DND-41 (cell line): ENCODE results near the gene LILRB2.
A peak's percentile ranks its signal among the peaks of the same experiment; 100 is the strongest.

Experiments
- ATAC-seq: fragments of 200-7000 bp; cut with Tn5 transposase; 3 replicates; pipeline ENCODE4 v1.9.1; 2021; ENCODE audit warnings: low read depth; ENCODE audit not compliant: insufficient read depth
- DNase-seq: peaks from one replicate; pipeline ENCODE4 v3.0.0-alpha.2; 2020
- H2AFZ ChIP-seq: 2 replicates; pipeline ENCODE4 v1.6.0; 2012; ENCODE audit warnings: low read depth, low read length
- H3K27ac ChIP-seq: 2 replicates; pipeline ENCODE4 v1.5.1; 2012; ENCODE audit warnings: low read length, inconsistent platforms
- H3K27me3 ChIP-seq: fragments of 200-600 bp; sonication (generic); 2 replicates; pipeline ENCODE4 v1.6.0; 2012; ENCODE audit warnings: low read length, mild to moderate bottlenecking, inconsistent platforms; ENCODE audit not compliant: insufficient read depth, poor library complexity
- H3K36me3 ChIP-seq: 2 replicates; pipeline ENCODE4 v1.5.1; 2012; ENCODE audit warnings: low read length, inconsistent platforms; ENCODE audit not compliant: insufficient read depth
- H3K4me1 ChIP-seq: 2 replicates; pipeline ENCODE4 v1.5.1; 2012; ENCODE audit warnings: mild to moderate bottlenecking, low read length; ENCODE audit not compliant: insufficient read depth
- H3K4me2 ChIP-seq: 2 replicates; pipeline ENCODE4 v1.6.0; 2012; ENCODE audit warnings: mild to moderate bottlenecking, moderate library complexity, low read length, inconsistent platforms; ENCODE audit not compliant: insufficient read depth
- H3K4me3 ChIP-seq, 2 experiments: fragments of 200-600 bp in 1 of 2; shearing (Covaris generic) in 1 of 2; 2 replicates each; pipeline ENCODE4 v1.5.1; 2012 to 2016; ENCODE audit warnings: inconsistent platforms in 2 of 2, low read length in 2 of 2, mild to moderate bottlenecking in 2 of 2, low read depth in 1 of 2, moderate library complexity in 1 of 2
- H3K79me2 ChIP-seq: 2 replicates; pipeline ENCODE4 v1.6.0; 2012; ENCODE audit warnings: low read length, inconsistent platforms; ENCODE audit not compliant: insufficient read depth
- H3K9ac ChIP-seq: 2 replicates; pipeline ENCODE4 v1.6.0; 2012; ENCODE audit warnings: low read depth, mild to moderate bottlenecking, inconsistent platforms, low read length, moderate library complexity
- H3K9me3 ChIP-seq: 2 replicates; pipeline ENCODE4 v1.5.1; 2012; ENCODE audit warnings: low read length, moderate library complexity, mild to moderate bottlenecking, inconsistent platforms; ENCODE audit not compliant: insufficient read depth, severe bottlenecking
- H4K20me1 ChIP-seq: 2 replicates; pipeline ENCODE4 v1.6.0; 2012; ENCODE audit warnings: low read length; ENCODE audit not compliant: insufficient read depth
- CTCF ChIP-seq: IDR thresholded peaks from 2 replicates; pipeline ENCODE4 v1.5.1; 2012; ENCODE audit warnings: borderline replicate concordance, low read length, moderate library complexity, mild to moderate bottlenecking; ENCODE audit not compliant: poor library complexity, severe bottlenecking; ENCODE audit errors: extremely low read depth
- EZH2 ChIP-seq: IDR thresholded peaks from 3 replicates; pipeline ENCODE4 v1.6.1; 2012; ENCODE audit warnings: borderline replicate concordance, low read depth, mild to moderate bottlenecking, moderate library complexity, low read length, inconsistent platforms; ENCODE audit not compliant: severe bottlenecking

The LILRB2 gene

GRCh38 chr19:54317108-54317964, 36.4 kb upstream of the LILRB2 start:
- no peak for ATAC-seq
- Histone ChIP-seq H2AFZ (no peak overlapping the region), H3K79me2 (no peaks in the 10 kb centered on the region), H3K9me3 (no peaks in the 10 kb centered on the region), H3K36me3 (no peaks in the 10 kb centered on the region), H3K4me1 (no peaks in the 10 kb centered on the region), H3K4me3 (no peak overlapping the region), H3K4me2 (no peak overlapping the region), H3K9ac (no peak overlapping the region), H4K20me1 (no peaks in the 10 kb centered on the region), H3K27me3 (no peaks in the 10 kb centered on the region), H3K27ac (no peak overlapping the region)
- TF ChIP-seq EZH2 (no peak), CTCF (no peak)
- DNase-seq = no peak

- no peaks in the 10 kb centered on the region for H3K36me3 ChIP-seq
- no peak overlapping the region for H3K4me3 ChIP-seq
- no peaks in the 10 kb centered on the region for H3K79me2 ChIP-seq
- H3K9ac ChIP-seq = no peak overlapping the region
- TF ChIP-seq CTCF (no peak), EZH2 (no peak)
- H4K20me1 ChIP-seq = no peaks in the 10 kb centered on the region
- no peaks in the 10 kb centered on the region for H3K4me1 ChIP-seq
- H2AFZ ChIP-seq = no peak overlapping the region
- no peaks in the 10 kb centered on the region for H3K9me3 ChIP-seq
- no peaks in the 10 kb centered on the region for H3K27me3 ChIP-seq
- ATAC-seq = no peak
- DNase-seq = peak; percentile 15
- no peak overlapping the region for H3K4me2 ChIP-seq
- H3K27ac ChIP-seq = no peak overlapping the region
Observed at GRCh38 chr19:54316746-54317107, 35.8 kb upstream of the LILRB2 start.

GRCh38 chr19:54315956-54316355, 35.0 kb upstream of the LILRB2 start:
- Histone ChIP-seq H3K36me3 (no peaks in the 10 kb centered on the region), H3K27ac (no peak overlapping the region), H3K79me2 (no peaks in the 10 kb centered on the region), H4K20me1 (no peaks in the 10 kb centered on the region), H3K9ac (no peak overlapping the region), H2AFZ (no peak overlapping the region), H3K27me3 (no peaks in the 10 kb centered on the region), H3K4me3 (no peak overlapping the region), H3K4me1 (no peaks in the 10 kb centered on the region), H3K4me2 (no peak overlapping the region), H3K9me3 (no peaks in the 10 kb centered on the region)
- no peak for ATAC-seq
- TF ChIP-seq CTCF (no peak), EZH2 (no peak)
- DNase-seq = no peak
